Muscle of arm (tissue), 12 donors: ENCODE data around the gene PNO1. TPM values are rescaled to one million over a fixed set of nuclear protein-coding genes. Genes with fewer than 3 reads are reported as not detected.
"Not testable (repeated sequence)": the region's sequence is repeated elsewhere in the genome, so short reads cannot be mapped to it uniquely, and the experiment has no call there.

Experiments
- DNase-seq: peaks from one replicate; pipeline ENCODE4 v3.0.0-alpha.2; 2013
- polyA plus RNA-seq, 12 donors: library from polyadenylated mRNA; unstranded; fragments of 120-200 nt; gene quantifications; one replicate each; pipeline ENCODE4 v1.2.1, GENCODE V29; 2013; ENCODE audit not compliant: insufficient read length in 12 of 12

The PNO1 gene
- polyA plus RNA-seq, 12 donors: 11.0 to 18.5 (median 16.2) TPM; not detected in 1

GRCh38 chr2:68152681-68153347 lies 4.9 kb upstream of the PNO1 start:
- no peak for DNase-seq

DNA sequence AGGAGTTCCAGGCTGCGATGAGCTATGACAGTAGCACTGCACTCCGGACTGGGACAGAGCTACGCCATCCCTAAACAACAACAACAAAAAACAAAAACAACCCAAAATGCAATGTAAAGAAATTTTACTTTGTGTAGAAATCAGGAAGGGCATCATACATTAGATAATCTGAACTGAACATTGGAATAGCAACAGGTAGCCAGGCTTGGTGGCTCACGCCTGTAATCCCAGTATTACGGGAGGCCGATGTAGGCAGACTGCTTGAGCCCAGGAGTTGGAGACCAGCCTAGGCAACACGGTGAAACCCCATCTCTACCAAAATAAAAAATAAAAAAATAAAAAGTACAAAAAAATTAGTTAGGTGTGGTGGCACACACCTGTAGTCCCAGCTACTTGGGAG lies 2.1 kb upstream of the PNO1 start:
- DNase-seq: no peak

GRCh38 chr2:68156419-68156818 lies 1.3 kb upstream of the PNO1 start:
- DNase-seq: no peak

DNA sequence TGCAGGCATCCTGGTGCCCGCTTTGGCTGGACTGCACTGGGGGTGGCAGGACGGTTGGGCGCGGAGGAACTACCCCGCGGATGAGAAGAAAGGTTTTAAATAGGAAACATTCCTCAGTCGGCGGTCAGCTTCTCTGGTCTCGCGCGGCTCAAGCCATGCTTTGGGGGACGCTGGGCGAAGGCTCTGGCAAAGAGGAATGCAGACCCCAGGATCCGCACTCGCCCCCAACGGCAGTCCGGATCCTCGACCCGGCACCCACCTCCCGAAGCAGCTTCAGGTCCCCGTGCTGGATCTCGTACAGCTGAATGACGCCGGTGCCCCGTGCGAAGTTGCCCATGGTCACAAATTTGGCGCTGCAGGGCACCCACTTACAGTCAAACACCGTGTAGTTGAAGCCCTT lies 686 bp upstream of the PNO1 start:
- DNase-seq: no peak

GRCh38 chr2:68158134-68158447 lies 403 bp downstream of the PNO1 start:
- no peak for DNase-seq

DNA sequence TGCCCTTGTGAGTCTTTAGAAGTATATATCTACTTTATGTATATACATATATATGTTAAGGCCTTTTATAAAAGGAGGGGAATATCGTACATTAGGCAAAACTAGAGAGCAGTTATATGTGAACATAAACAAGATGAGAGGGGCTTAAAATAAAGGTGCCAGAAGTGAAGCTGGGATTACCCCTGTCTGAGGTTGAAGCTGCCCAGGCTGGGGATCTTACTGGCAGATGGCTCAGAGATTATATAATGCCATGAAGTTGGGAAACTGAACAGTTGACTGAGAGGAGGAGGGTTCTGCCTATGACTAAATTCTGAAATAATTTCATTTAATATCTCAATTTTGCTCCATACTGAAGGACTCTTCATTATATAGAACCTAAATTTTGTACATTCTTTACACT lies 6.0 kb downstream of the PNO1 start:
- DNase-seq: no peak

DNA sequence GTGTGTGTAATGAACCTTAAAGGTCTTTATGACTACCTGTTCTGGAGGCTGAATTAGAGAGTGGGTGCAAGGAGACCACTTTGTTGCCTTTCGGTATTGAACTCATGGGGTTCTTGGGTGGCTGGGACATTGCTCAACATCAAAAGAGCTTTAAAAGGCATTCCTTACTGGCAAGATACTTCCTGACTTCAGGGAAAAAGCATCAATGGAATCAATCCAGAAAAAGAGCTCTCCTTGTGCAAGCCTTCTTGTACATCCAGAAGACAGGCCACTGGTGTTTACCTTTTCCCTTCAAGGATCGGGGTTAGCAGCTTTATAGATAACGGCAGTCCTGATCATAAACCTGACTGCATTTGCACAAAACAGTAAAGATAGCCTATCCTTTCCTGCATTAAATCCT lies 9.5 kb downstream of the PNO1 start:
- no peak for DNase-seq

- no peak for DNase-seq
These were observed 11.6 kb downstream of the PNO1 start for GRCh38 chr2:68169308-68169707.

- no peak for DNase-seq
These were observed 13.5 kb downstream of the PNO1 start for GRCh38 chr2:68171146-68171545.

- no peak for DNase-seq
These were observed 14.0 kb downstream of the PNO1 start for GRCh38 chr2:68171684-68172083.

- DNase-seq: no peak
These were observed 14.8 kb downstream of the PNO1 start for GRCh38 chr2:68172521-68172920.

DNA sequence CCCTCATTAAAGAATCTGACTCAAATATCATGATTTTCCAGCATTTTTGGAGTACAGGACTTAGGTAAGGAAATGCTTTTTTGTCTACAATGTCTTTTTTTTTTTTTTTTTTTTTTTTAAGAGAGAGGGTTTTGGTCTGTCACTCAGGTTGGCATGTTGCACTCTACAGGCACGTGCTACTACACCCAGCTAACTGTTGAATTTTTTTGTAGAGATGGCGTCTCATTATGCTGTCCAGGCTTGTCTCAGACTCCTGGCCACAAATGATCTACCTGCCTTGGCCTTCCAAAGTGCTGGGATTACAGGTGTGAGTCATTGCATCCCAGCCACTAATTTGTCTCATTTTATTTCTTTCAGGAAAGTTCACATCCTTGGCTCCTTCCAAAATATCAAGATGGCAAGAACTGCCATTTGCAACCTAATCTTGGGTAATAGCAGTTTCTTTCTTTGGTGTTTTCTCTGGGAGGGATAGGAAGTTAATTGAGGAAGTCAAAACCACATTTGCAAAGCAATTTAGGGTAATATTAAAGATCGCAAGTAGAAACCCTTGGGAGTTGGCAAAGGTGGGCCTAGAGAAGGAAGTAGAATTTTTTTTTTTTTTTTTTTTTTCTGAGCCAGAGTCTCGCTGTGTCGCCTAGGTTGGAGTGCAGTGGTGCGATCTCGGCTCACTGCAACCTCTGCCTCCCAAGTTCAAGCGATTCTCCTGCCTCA lies 15.5 kb downstream of the PNO1 start:
- no peak for DNase-seq

DNA sequence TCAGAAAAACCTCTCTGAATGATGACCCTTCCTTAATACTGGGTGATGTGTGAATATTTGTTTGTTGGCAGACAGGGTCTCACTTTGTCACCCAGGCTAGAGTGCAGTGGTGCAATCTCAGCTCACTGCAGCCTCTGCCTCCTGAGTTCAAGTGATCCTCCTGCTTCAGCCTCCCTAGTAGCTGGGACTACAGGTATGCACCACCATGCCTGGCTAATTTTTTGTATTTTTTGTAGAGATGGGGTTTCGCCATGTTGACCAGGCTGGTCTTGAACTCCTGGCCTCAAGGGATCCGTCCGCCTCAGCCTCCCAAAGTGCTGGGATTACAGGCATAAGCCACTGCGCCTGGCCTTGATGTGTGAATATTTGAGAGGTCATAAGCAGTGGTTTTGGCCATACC lies 17.5 kb downstream of the PNO1 start:
- DNase-seq: not testable (repeated sequence)

GRCh38 chr2:68176657-68177056 lies 19.0 kb downstream of the PNO1 start:
- no peak for DNase-seq

DNA sequence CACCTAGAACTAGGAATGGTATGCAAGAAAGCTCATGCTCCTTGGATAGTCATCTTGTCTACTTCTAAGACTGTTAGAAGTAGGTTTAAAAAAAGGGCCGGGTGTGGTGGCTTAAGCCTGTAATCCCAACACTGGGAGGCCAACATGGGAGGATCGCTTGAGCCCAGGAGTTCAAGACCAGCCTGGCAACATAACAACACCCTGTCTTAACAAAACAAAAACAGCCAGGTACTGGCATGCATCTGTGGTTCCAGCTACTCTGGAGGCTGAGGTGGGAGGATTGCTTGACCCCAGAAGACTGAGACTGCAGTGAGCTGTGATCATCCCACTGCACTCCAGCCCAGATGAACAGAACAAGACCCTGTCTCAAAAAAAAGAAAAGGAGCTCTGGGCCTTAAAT lies 19.9 kb downstream of the PNO1 start:
- DNase-seq: no peak

GRCh38 chr2:68178432-68178831 lies 20.7 kb downstream of the PNO1 start:
- DNase-seq: no peak

- DNase-seq: no peak
These were observed 21.4 kb downstream of the PNO1 start for GRCh38 chr2:68178954-68179627.

- no peak for DNase-seq
These were observed 25.2 kb downstream of the PNO1 start for GRCh38 chr2:68182902-68183301.

DNA sequence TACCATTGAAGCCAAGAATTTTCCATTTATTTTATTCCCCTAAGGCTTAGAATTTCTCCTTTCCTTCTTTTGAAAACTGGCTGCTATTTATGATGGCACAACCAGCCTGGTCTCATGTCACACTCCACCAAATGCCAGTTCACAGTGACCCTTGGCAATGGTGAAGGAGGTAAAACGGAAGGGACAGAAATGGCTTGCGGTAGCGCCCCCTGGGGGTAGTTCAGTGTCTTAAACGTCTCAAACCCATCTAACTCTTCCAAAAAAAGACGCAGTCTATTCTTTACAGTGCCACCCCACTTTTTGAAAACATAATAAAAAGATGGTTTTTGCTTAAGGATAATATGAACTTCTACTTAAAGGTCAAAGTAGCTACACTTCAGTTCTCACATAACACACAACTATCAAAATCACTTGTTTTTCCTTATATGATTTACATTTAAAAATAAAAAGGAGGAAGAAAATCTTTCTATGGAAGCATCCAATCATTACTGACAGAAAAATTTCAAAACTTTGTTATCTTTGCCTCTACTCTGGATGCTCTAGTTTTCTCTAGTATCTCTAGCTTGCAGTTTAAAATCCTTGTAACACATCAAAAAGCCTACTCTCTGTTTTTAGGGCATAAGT lies 28.0 kb downstream of the PNO1 start:
- no peak for DNase-seq

DNA sequence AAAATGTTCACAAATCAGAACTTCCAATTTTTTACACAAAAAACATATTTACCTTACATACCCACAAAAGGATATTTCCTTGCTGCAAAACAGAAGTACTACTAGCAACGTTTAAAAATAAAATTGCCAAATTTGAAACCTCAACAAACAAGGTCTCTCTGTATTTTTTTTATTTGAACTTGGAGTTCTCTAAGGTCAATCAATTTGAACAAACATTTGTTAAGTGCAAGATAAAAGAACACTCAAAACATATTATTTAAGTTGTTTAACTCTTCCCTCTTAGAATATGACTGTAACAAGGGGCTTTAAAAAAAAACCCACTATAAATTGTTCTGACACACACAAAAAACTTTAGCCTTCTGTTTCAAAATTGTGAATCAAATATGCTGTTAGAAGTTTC lies 29.6 kb downstream of the PNO1 start:
- no peak for DNase-seq

GRCh38 chr2:68188831-68189230 lies 31.1 kb downstream of the PNO1 start:
- DNase-seq: no peak

DNA sequence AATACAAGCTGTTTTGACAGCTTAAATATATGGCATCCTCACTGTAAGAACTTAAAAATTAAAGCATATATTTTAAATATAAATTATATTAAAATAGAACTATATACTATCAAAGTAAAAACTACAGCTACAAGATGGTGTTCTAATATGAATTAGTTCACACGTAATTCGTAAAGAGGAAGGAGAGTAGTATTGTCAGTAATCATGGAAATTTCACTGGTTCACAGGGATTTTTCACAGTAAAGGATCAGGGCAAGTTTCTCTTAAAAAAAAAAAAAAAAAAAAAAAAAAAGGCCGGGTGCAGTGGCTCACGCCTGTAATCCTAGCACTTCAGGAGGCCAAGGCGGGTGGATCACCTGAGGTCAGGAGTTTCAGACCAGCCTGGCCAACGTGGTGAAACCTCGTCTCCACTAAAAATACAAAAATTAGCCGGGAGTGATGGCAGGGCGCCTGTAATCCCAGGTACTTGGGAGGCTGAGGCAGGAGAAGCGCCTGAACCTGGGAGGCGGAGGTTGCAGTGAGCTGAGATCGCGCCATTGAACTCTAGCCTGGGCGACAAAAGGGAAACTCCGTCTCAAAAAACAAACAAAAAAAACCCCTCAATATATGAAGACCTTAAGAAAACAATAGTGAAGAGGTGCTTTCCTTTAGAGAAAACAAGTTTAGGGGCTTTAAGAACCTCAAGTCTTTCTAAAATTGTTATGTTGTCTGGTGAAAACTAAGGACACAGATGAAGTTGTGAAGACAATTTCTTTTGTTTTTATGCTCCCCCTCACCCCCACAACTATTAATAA lies 32.5 kb downstream of the PNO1 start:
- no peak for DNase-seq
